Fibroblast of the aortic adventitia (primary cell): ENCODE data around the gene C4B. TPM values are rescaled to one million over a fixed set of nuclear protein-coding genes. Genes with fewer than 3 reads are reported as not detected.
"Not testable (repeated sequence)": the region's sequence is repeated elsewhere in the genome, so short reads cannot be mapped to it uniquely, and the experiment has no call there.

Experiments used
- DNase-seq: peaks from one replicate; pipeline ENCODE4 v3.0.0-alpha.2; 2010; ENCODE audit warnings: low read depth
- H3K4me3 ChIP-seq: 2 replicates; pipeline ENCODE4 v1.5.1; 2011; ENCODE audit warnings: low read depth, mild to moderate bottlenecking, control low read depth, low read length, moderate library complexity
- CTCF ChIP-seq: IDR thresholded peaks from 2 replicates; pipeline ENCODE4 v1.5.1; 2011; ENCODE audit warnings: mild to moderate bottlenecking, low read length, control low read depth, inconsistent platforms; ENCODE audit not compliant: insufficient read depth
- total RNA-seq: library from RNA; depleted of rRNA; stranded (reverse); fragments of >200 nt; gene quantifications from 2 replicates; pipeline ENCODE4 v1.2.3, GENCODE V29; 2012; ENCODE audit warnings: low replicate concordance

Gene C4B
- total RNA-seq, 1 donor, result 4.1 TPM

DNA sequence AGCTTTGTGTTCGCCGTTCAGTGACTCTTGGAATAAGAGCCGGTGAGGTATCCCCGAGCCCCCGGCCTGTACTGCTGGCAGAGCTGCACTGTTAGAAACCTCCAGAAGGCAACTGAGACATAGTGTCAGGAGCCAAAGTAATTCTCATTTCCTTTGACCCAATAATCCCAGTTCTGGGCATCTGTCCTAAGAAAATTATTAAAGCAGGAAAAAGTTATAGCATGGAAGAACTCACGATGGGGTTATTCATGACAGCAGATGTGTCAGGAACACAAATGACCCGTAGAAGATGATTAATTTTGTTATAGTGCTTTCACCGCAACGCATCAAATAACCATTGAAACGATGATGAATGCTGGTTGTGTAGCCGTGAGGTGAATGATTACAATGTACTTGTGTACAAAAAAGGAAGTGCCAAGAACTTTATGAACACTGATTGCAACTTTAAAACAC, 43.9 kb downstream of the C4B start:
- TF ChIP-seq CTCF, result no peak
- H3K4me3 ChIP-seq, result no peak overlapping the region
- peak; percentile 66 for DNase-seq

GRCh38 chr6:32060966-32061655, 46.5 kb downstream of the C4B start:
- DNase-seq, result no peak
- no peak overlapping the region for H3K4me3 ChIP-seq
- no peak for TF ChIP-seq CTCF

- TF ChIP-seq CTCF, result no peak
- H3K4me3 ChIP-seq, result no peak overlapping the region
- DNase-seq, result no peak
These were observed 50.1 kb downstream of the C4B start for GRCh38 chr6:32064706-32065105.

- H3K4me3 ChIP-seq, DNase-seq: not testable (repeated sequence)
These were observed 52.9 kb downstream of the C4B start for GRCh38 chr6:32067521-32067920.

- not testable (repeated sequence) for H3K4me3 ChIP-seq
These were observed 53.7 kb downstream of the C4B start for GRCh38 chr6:32068315-32068714.

DNA sequence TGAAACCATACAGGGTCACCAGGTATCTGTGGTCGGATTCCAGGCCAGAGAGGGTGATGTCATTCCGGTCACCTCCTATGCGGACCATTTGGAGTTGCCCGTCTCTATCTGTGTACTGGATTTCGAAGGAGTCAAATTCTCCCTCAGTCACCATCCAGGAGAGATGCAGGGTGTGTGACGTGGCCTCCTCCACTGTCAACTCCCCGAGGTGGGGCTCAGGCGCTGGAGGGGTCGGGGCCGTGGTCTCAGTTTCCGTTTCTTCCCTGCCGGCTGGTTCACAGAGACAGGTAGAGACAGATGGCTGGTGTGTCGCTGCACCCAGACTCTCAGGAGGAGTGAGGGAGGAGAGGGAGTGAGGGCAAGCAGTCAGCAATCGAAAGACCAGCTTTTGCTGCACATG, 54.3 kb downstream of the C4B start:
- no peak for TF ChIP-seq CTCF
- no peak for DNase-seq
- H3K4me3 ChIP-seq, result no peak overlapping the region

More at GRCh38 chr6:32068315-32068714, 53.7 kb downstream of the C4B start:
- DNase-seq, result not testable (repeated sequence)

- DNase-seq, result no peak
- no peak for TF ChIP-seq CTCF
- no peak overlapping the region for H3K4me3 ChIP-seq
These were observed 54.9 kb downstream of the C4B start for GRCh38 chr6:32069460-32069859.

DNA sequence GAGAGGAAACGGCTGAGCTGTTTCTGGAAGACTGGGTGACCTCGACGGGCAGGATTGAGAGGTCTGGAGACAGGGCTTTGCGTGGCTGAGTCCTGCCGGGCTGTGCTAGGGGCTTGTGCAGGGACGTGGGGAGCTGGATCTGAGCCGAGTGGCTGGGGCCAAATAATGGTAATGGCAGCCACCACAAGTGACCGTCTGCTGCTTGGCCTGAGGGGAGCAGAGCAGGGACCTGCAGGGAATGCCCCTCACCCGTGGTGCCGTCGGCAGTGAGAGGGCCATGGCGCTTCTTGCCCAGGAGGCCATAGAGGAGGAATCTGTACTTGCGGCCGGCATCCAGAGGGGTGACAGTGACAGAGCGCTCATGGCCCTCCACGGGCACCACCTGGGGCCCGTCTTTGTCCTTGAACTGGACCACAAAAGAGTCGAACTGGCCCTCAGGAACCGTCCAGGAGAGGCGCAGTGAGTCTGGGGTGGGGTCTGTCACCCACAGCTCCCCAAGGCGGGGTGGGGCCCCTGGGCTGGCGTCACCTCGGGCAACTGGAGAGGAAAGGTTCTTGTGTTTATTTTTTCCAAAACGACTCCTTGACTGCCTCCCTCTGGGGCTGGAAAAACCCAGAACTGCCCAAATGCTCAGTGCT, 55.4 kb downstream of the C4B start:
- no peak for TF ChIP-seq CTCF
- no peak overlapping the region for H3K4me3 ChIP-seq
- DNase-seq, result no peak
